Osteocyte (in vitro differentiated cells): ENCODE measurements around the gene NIBAN1. TPM values are rescaled to one million over a fixed set of nuclear protein-coding genes. Genes with fewer than 3 reads are reported as not detected.

Experiments used
- DNase-seq: peaks from one replicate; pipeline ENCODE4 v3.0.0; 2021; ENCODE audit warnings: mixed read lengths; ENCODE audit not compliant: unreplicated experiment; ENCODE audit errors: extremely low spot score
- H3K27ac Mint-ChIP-seq: one replicate; pipeline ENCODE4 v1.8.0; 2021; ENCODE audit warnings: mild to moderate bottlenecking, mixed read lengths; ENCODE audit not compliant: unreplicated experiment
- H3K27me3 Mint-ChIP-seq: one replicate; pipeline ENCODE4 v1.8.0; 2021; ENCODE audit warnings: mixed read lengths; ENCODE audit not compliant: unreplicated experiment
- H3K36me3 Mint-ChIP-seq: one replicate; pipeline ENCODE4 v1.8.0; 2021; ENCODE audit warnings: mixed read lengths; ENCODE audit not compliant: unreplicated experiment
- H3K4me1 Mint-ChIP-seq: one replicate; pipeline ENCODE4 v1.8.0; 2021; ENCODE audit warnings: mixed read lengths; ENCODE audit not compliant: unreplicated experiment
- H3K4me3 Mint-ChIP-seq: one replicate; pipeline ENCODE4 v1.8.0; 2021; ENCODE audit warnings: mild to moderate bottlenecking, moderate library complexity, mixed read lengths; ENCODE audit not compliant: unreplicated experiment
- H3K9me3 Mint-ChIP-seq: one replicate; pipeline ENCODE4 v1.8.0; 2021; ENCODE audit warnings: mixed read lengths; ENCODE audit not compliant: unreplicated experiment
- total RNA-seq: library from RNA; stranded (reverse); gene quantifications from 2 replicates; pipeline ENCODE4 v1.2.1, GENCODE V29; 2021
- TF ChIP-seq, protein P1 (sequence below): fragments of 200-600 bp; sonication (generic); IDR thresholded peaks from 2 replicates; pipeline ENCODE4 v1.5.0; 2021; ENCODE audit warnings: antibody characterized with exemption, mild to moderate bottlenecking, moderate library complexity

Gene NIBAN1
- total RNA-seq, 1 donor from 2014 or later, result 12.5 TPM

DNA sequence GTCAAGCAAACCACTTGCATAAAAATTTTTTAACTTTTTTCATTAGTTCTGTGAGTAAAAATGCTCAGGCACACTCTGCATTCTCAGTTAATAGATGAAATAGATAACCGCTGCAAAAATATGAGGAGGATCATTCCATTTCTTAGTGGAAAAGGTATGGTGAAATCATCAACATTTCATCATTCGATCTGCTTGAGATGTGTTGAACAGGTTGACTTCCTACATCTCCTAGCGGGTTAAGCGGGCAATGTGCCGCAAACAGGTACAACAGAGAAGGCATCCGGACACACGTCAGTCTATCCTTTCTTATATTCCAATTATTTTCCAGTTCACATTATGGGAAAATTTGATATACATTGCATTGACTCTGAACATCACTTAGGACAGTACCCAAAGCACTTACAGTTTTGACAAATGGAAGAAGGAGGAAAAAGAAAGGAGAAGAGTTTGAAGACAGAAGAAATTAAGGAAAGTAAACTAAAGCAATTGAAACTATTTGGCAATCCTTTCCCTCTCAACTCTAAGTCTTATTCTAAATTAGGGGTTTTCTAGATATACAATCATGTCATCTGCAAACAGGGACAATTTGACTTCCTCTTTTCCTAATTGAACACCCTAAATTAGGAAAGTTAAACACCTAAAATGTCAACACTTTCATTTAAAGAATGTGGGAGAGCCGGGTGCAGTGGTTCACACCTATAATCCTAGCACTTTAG lies 33.5 kb downstream of the NIBAN1 start:
- Mint-ChIP-seq H3K27me3 (peaks cover 15% of the 10 kb centered on the region), H3K9me3 (no peaks in the 10 kb centered on the region), H3K27ac (no peak overlapping the region), H3K36me3 (no peaks in the 10 kb centered on the region), H3K4me3 (no peak overlapping the region), H3K4me1 (peaks cover 1% of the 10 kb centered on the region)
- TF ChIP-seq, protein P1, sequence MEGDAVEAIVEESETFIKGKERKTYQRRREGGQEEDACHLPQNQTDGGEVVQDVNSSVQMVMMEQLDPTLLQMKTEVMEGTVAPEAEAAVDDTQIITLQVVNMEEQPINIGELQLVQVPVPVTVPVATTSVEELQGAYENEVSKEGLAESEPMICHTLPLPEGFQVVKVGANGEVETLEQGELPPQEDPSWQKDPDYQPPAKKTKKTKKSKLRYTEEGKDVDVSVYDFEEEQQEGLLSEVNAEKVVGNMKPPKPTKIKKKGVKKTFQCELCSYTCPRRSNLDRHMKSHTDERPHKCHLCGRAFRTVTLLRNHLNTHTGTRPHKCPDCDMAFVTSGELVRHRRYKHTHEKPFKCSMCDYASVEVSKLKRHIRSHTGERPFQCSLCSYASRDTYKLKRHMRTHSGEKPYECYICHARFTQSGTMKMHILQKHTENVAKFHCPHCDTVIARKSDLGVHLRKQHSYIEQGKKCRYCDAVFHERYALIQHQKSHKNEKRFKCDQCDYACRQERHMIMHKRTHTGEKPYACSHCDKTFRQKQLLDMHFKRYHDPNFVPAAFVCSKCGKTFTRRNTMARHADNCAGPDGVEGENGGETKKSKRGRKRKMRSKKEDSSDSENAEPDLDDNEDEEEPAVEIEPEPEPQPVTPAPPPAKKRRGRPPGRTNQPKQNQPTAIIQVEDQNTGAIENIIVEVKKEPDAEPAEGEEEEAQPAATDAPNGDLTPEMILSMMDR, result no peak
- no peak for DNase-seq

DNA sequence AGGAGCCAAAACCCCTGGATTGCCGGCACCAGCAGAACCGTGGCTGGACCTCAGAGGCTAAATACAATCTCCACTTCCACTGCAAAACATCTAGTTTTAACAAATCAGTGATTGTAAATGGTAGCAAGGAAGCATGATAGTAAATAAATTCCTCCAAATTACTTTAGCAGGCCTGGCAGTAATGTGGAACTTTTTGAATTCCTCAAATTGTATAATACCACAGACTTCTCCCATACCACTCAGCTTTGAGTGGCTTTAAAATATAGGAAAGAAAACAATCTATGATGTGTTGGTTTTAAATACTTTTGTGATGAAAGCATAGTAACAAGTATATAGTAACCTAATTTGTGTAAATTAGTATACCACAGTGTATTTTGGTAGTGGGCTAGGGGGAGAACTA lies 34.1 kb downstream of the NIBAN1 start:
- H3K27me3 Mint-ChIP-seq, result peaks cover 11% of the 10 kb centered on the region
- no peaks in the 10 kb centered on the region for H3K9me3 Mint-ChIP-seq
- no peaks in the 10 kb centered on the region for H3K4me1 Mint-ChIP-seq
- H3K27ac Mint-ChIP-seq, result no peak overlapping the region
- no peak for DNase-seq
- H3K36me3 Mint-ChIP-seq, result no peaks in the 10 kb centered on the region
- H3K4me3 Mint-ChIP-seq, result no peak overlapping the region
- TF ChIP-seq, protein P1, result no peak

DNA sequence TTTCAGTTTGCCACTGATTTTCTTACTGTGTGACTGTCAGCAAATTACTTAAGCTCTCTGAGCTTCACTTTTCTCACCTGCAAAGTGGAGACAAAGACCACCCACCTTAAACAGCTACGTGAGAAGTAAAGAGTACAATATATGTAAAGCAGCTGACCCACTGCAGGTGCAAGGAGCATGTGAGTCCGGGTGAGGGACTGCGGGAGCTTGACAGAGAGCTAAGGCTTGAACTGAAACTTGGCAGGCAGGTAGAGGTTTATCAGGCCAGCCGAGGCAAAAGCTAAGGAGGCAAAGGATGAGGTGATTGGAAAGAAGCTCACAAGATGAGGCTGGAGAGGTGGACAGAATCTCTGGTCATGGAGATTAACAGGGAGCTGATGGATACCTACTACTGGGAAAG lies 36.6 kb downstream of the NIBAN1 start:
- Mint-ChIP-seq H3K9me3 (peaks cover 5% of the 10 kb centered on the region), H3K4me1 (no peaks in the 10 kb centered on the region), H3K27me3 (peaks cover 11% of the 10 kb centered on the region), H3K4me3 (no peak overlapping the region), H3K36me3 (no peaks in the 10 kb centered on the region), H3K27ac (no peak overlapping the region)
- TF ChIP-seq, protein P1, result no peak
- DNase-seq, result no peak

DNA sequence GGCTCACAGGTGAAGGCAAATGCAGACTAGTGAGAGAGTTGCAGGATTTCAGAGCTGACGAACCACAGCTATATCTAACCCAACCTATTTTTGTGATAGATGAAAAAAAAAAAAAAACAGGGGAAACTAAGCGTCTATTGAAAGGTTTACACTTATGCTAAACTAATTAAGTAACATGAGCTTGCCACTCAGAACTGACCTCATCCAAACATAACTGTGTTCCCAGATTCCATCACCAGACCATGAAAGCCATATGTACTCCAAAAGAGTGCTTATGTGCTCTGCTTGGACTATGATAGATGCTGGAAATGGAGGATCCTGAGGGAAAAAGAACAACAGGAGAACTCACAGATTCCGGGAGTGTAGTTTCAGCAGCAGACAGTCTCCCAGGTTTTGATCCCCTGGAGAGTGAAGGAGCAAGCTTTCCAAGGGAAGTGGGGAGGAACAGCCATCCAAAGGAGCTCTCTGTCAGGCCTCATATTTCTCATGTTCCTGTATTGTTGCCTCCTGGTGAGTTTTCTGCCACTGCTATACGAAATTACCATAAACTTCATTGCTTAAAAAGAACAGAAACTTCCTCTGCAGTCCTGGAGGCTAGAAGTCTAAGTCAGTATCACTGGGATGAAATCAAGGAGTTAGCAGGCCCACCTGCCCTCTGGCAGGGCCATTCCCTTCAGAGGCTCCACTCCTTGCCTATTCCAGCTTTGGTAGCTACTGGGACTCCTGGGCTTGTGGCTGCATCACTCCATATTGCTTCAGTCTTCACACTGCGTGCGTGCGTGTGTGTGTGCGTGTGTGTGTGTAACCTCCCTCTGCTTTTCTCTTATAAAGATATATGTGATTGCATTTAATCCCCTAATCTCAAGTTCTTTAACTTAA lies 38.1 kb downstream of the NIBAN1 start:
- peaks cover 5% of the 10 kb centered on the region for H3K9me3 Mint-ChIP-seq
- TF ChIP-seq, protein P1, result no peak
- H3K27ac Mint-ChIP-seq, result no peak overlapping the region
- peaks cover 11% of the 10 kb centered on the region for H3K27me3 Mint-ChIP-seq
- no peaks in the 10 kb centered on the region for H3K4me1 Mint-ChIP-seq
- DNase-seq, result no peak
- H3K36me3 Mint-ChIP-seq, result no peaks in the 10 kb centered on the region
- no peak overlapping the region for H3K4me3 Mint-ChIP-seq

DNA sequence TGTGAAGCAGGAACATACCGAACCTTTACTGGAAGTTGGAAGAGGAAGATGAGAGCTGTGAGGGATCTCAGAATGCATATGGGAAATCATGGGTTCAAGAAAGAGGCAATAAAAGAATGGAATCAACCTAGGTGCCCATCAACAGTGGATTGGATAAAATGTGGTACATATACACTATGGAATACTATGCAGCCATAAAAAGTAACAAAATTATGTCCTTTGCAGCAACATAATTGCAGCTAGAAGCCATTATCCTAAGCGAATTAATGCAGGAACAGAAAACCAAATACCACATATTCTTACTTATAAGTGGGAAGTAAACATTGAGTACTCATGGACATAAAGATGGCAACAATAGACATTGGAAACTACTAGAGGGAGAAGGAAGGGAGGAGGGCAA lies 40.4 kb downstream of the NIBAN1 start:
- no peak overlapping the region for H3K27ac Mint-ChIP-seq
- H3K36me3 Mint-ChIP-seq, result no peaks in the 10 kb centered on the region
- TF ChIP-seq, protein P1, result no peak
- H3K4me3 Mint-ChIP-seq, result no peak overlapping the region
- H3K9me3 Mint-ChIP-seq, result peaks cover 5% of the 10 kb centered on the region
- peaks cover 8% of the 10 kb centered on the region for H3K27me3 Mint-ChIP-seq
- H3K4me1 Mint-ChIP-seq, result no peaks in the 10 kb centered on the region
- no peak for DNase-seq
